ENCODE measurements around the gene GBE1. TPM values are rescaled to one million over a fixed set of nuclear protein-coding genes. Genes with fewer than 3 reads are reported as not detected.

The GBE1 gene
- total RNA-seq, 1 donor from 2014 or later: 24.6 TPM

DNA sequence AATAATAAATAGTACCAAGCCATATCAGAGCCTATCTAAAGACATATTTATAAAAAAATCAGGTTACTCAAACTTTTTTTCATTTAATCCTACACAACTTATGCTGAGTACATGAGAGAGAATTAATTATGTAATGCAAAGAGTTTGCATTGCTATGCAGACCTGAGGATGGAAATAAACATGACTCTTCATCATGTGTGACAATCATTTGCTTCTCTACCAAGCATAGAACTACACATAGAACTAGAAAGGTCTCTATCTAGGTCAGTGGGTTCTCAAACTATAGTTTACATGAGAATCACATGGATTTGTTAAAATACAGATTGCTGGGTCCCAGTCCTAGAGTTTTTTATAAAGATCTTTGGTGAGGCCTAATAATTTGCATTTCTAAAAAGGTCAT is 86.8 kb downstream of the GBE1 start:
- H3K4me1 Mint-ChIP-seq (ENCODE audit: low read depth): no peaks in the 10 kb centered on the region
- no peaks in the 10 kb centered on the region for H3K36me3 Mint-ChIP-seq (ENCODE audit: low read depth)
- no peaks in the 10 kb centered on the region for H3K9me3 Mint-ChIP-seq
- no peak overlapping the region for H3K27ac Mint-ChIP-seq
- H3K27me3 Mint-ChIP-seq (ENCODE audit: insufficient read depth): no peaks in the 10 kb centered on the region
- no peak overlapping the region for H3K4me3 Mint-ChIP-seq
- no peak for DNase-seq (ENCODE audit: low spot score)
- intact Hi-C loops (cut with micrococcal nuclease): no loop called here

DNA sequence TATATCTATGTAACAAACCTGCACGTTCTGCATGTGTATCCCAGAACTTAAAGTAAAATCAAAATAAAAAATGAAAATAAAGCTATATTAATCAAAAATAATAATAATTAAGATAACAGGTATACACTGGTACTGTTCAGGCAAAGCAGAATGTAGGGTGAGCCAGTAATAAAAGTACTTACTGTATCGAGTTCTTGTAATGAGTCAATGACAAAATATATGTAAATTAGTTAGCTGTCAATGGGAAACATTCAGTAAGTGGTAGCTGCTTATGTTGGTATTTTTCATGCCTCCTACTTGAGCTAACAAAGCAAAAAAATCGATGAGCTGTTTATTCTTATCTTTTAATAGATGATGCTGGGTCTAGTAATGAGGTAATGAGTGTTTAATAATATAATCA is 93.2 kb downstream of the GBE1 start:
- no peak overlapping the region for H3K27ac Mint-ChIP-seq
- intact Hi-C loops (cut with micrococcal nuclease): no loop called here
- no peaks in the 10 kb centered on the region for H3K9me3 Mint-ChIP-seq
- no peaks in the 10 kb centered on the region for H3K36me3 Mint-ChIP-seq (ENCODE audit: low read depth)
- no peak for DNase-seq (ENCODE audit: low spot score)
- H3K4me3 Mint-ChIP-seq: no peak overlapping the region
- no peaks in the 10 kb centered on the region for H3K27me3 Mint-ChIP-seq (ENCODE audit: insufficient read depth)
- H3K4me1 Mint-ChIP-seq (ENCODE audit: low read depth): no peaks in the 10 kb centered on the region

DNA sequence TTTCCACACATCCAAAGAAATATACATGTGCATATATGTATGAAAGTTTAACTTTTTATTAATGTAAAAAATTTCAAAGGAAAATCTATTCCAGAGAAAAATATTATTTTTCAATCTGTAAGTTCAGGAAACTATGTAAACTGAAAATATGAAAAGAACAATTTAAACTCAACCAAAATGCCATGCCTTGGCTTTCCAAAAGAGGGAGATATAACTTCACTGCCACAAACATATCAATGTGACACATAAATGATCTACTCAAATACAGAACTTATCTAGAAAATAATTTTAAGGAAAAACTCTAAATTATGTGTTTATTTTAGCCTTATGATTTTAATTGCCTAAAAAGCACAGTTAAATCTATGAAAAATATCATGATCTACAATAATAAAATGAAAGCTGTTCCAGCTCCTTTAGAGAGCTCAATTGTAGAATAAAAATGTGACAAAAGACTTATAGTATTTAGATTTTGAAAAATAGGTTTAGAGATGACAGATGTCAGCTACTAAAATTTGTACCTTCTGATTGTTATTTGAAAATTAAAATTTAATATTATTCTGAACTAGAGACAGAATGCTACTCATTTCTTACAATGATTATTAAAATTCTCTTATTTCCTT is 94.8 kb downstream of the GBE1 start:
- H3K36me3 Mint-ChIP-seq (ENCODE audit: low read depth): no peaks in the 10 kb centered on the region
- no peak overlapping the region for H3K4me3 Mint-ChIP-seq
- H3K27me3 Mint-ChIP-seq (ENCODE audit: insufficient read depth): no peaks in the 10 kb centered on the region
- H3K27ac Mint-ChIP-seq: no peak overlapping the region
- no peak for DNase-seq (ENCODE audit: low spot score)
- H3K9me3 Mint-ChIP-seq: no peaks in the 10 kb centered on the region
- H3K4me1 Mint-ChIP-seq (ENCODE audit: low read depth): no peaks in the 10 kb centered on the region
- intact Hi-C loops (cut with micrococcal nuclease): loop anchor here (1.0 kb wide), 1 partner anchor 244 kb away; no protein-coding TSS in a partner anchor

DNA sequence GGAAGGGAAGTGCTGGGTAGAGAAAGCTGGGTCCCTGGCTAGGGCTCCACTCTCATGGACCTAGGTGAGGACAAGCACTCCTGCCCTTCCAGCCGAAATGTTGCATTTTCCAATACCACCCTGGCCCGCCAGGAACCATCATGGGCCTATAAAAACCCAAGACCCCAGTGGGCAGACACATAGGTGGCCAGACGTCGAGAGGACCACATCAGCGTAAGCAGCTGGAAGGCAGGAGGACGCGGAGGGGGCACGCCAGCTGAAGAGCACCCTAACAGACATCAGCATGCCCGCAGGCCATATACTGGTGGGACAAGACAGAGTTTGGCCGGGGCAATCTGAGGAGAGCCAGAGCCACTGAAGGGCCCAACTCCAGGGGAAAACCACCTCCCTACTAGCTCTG is 98.3 kb downstream of the GBE1 start:
- no peaks in the 10 kb centered on the region for H3K36me3 Mint-ChIP-seq (ENCODE audit: low read depth)
- H3K4me3 Mint-ChIP-seq: no peak overlapping the region

DNA sequence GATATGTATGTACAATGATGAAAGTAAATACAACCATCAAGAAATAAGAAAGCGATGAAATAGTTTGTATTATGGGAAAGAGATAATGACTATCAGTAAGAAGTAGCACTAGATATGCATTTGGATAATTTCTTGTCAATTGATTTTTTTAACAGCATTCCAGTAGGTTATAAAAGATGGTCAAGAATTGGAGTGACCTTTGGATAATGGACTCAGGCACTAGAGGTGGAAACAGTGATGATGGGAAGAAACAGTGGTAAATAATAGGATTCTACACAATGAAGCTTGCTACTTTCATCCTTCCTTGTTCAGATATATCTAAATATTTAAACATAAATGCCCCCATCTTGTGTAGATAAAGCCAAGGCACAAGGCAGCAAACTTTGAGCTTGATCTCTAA is 101.4 kb downstream of the GBE1 start:
- intact Hi-C loops (cut with micrococcal nuclease): no loop called here
- H3K4me1 Mint-ChIP-seq (ENCODE audit: low read depth): no peaks in the 10 kb centered on the region
- no peaks in the 10 kb centered on the region for H3K27me3 Mint-ChIP-seq (ENCODE audit: insufficient read depth)
- H3K36me3 Mint-ChIP-seq (ENCODE audit: low read depth): no peaks in the 10 kb centered on the region
- no peak overlapping the region for H3K4me3 Mint-ChIP-seq
- no peak for DNase-seq (ENCODE audit: low spot score)
- H3K9me3 Mint-ChIP-seq: no peaks in the 10 kb centered on the region
- no peak overlapping the region for H3K27ac Mint-ChIP-seq

More for the DNA sequence above, 98.3 kb downstream of the GBE1 start:
- Mint-ChIP-seq H3K27me3 (ENCODE audit: insufficient read depth) (no peaks in the 10 kb centered on the region), H3K27ac (no peak overlapping the region), H3K9me3 (no peaks in the 10 kb centered on the region), H3K4me1 (ENCODE audit: low read depth) (no peaks in the 10 kb centered on the region)
- DNase-seq (ENCODE audit: low spot score): no peak
- intact Hi-C loops (cut with micrococcal nuclease): no loop called here

DNA sequence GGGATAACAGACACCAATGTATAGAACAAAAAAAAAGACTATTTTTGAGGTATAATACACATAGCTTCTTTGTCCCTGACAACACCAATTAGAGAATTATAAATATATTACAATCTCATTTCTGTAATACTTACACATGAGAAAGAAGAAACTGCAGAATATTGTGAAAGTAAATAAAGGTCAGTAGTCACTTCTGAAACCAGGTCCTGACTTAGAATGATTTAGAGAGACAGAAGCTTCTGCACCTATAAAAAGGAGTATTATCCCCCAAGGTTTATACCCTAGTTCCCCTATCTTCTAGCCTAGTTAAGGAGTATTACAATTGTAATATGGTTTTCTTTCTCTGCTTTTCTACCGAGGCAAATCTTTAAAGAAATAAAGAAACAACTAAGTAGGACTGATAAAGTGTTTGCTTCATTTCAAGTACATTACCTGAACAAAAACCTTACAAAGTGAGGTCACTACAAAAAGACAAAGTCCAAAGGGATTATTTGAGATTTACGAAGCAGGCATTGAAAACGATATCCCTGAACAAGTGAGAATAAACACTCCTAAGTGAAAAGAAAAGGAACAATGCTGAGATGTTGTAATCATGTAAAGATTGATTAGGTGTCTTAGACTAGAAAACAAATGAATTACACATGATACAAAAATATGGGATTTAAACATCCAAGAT is 103.0 kb downstream of the GBE1 start:
- Mint-ChIP-seq H3K27ac (no peak overlapping the region), H3K27me3 (ENCODE audit: insufficient read depth) (no peaks in the 10 kb centered on the region), H3K9me3 (no peaks in the 10 kb centered on the region), H3K4me3 (no peak overlapping the region), H3K4me1 (ENCODE audit: low read depth) (no peaks in the 10 kb centered on the region), H3K36me3 (ENCODE audit: low read depth) (no peaks in the 10 kb centered on the region)
- intact Hi-C loops (cut with micrococcal nuclease): no loop called here
- no peak for DNase-seq (ENCODE audit: low spot score)

DNA sequence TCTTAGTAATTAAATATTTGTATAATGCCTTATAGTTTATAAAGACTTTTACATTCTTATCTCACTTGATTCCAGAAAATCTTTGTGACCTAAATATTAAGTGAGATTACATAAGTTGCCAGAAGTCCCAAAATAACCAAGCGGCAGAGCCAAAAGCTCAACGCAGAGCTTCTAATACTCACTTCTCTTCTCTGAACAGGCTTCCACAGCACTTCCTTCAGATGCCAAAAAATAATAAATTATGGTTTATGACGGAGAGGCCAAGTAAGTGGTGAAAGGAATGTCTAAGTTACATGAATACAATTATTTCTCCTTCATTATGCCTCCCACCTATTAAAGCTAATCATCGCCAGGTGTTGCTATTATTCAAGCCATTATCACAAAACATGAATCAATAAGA is 110.3 kb downstream of the GBE1 start:
- Mint-ChIP-seq H3K36me3 (ENCODE audit: low read depth) (no peaks in the 10 kb centered on the region), H3K4me1 (ENCODE audit: low read depth) (no peaks in the 10 kb centered on the region), H3K27me3 (ENCODE audit: insufficient read depth) (no peaks in the 10 kb centered on the region), H3K4me3 (no peak overlapping the region), H3K27ac (no peak overlapping the region), H3K9me3 (no peaks in the 10 kb centered on the region)
- no peak for DNase-seq (ENCODE audit: low spot score)
- intact Hi-C loops (cut with micrococcal nuclease): no loop called here

DNA sequence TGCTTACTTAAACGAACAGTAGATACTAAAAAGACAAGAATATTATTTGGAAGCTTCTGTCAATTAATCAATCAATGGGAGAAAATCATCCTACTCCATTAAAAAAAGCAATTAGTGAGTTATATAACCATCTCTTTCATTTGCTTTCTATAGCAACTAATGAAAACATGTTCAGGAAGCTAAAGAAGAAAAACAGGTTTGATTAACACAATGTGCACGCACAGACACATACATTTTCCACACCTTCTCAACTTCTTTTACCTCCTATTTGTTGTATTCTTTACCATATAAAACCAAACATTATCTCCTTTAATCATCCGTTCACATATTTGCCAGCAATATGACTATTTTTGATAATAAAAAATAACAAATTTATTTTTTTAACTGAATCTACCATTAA is 111.3 kb downstream of the GBE1 start:
- Mint-ChIP-seq H3K27ac (no peak overlapping the region), H3K27me3 (ENCODE audit: insufficient read depth) (no peaks in the 10 kb centered on the region), H3K4me1 (ENCODE audit: low read depth) (no peaks in the 10 kb centered on the region), H3K4me3 (no peak overlapping the region), H3K9me3 (no peaks in the 10 kb centered on the region), H3K36me3 (ENCODE audit: low read depth) (no peaks in the 10 kb centered on the region)
- DNase-seq (ENCODE audit: low spot score): no peak
- intact Hi-C loops (cut with micrococcal nuclease): no loop called here

DNA sequence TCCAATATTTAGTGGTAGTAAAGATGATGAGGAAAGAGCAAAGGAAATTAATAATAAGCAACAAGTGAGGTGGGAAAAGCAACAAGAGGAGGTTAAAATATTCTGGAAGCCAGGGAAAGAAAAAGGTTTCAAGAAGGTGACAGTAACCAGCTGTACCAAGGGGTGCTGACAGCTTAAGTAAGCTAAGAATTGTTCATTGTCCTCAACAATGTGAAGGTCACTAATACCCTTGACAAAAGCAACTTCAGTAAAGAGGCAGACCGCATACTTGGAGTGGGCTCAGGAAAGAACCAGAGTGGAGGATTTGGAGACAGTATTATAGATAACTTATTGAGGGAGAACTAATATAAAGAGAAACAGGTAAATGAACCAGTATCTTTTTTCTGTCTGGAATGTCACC is 116.2 kb downstream of the GBE1 start:
- no peak overlapping the region for H3K27ac Mint-ChIP-seq
- no peak for DNase-seq (ENCODE audit: low spot score)
- no peaks in the 10 kb centered on the region for H3K36me3 Mint-ChIP-seq (ENCODE audit: low read depth)
- no peaks in the 10 kb centered on the region for H3K4me1 Mint-ChIP-seq (ENCODE audit: low read depth)
- intact Hi-C loops (cut with micrococcal nuclease): no loop called here
- no peak overlapping the region for H3K4me3 Mint-ChIP-seq
- H3K27me3 Mint-ChIP-seq (ENCODE audit: insufficient read depth): no peaks in the 10 kb centered on the region
- no peaks in the 10 kb centered on the region for H3K9me3 Mint-ChIP-seq

DNA sequence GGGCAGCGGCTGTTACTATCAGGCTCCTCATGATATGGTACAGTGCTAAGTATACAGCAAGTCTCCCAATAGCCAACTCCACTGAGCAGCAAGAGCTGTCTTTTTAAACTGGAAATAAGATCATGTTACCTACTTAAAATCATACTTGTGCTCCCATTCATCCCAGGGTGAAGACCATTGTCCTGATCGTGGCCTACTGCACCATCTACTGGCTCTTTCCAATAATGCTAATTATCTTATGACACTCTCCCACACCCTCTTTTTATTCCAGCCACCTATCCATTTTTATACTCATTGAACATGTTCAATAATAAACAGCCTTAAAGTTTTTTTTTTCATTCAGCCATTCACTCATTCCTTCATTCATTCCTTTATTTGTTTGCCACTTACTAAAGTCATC is 117.7 kb downstream of the GBE1 start:
- no peak overlapping the region for H3K4me3 Mint-ChIP-seq
- no peaks in the 10 kb centered on the region for H3K9me3 Mint-ChIP-seq
- H3K27me3 Mint-ChIP-seq (ENCODE audit: insufficient read depth): no peaks in the 10 kb centered on the region
- no peak overlapping the region for H3K27ac Mint-ChIP-seq
- intact Hi-C loops (cut with micrococcal nuclease): loop anchor here (5.0 kb wide), 2 partner anchors 61 to 151 kb away; no protein-coding TSS in a partner anchor
- H3K36me3 Mint-ChIP-seq (ENCODE audit: low read depth): no peaks in the 10 kb centered on the region
- no peaks in the 10 kb centered on the region for H3K4me1 Mint-ChIP-seq (ENCODE audit: low read depth)
- no peak for DNase-seq (ENCODE audit: low spot score)

DNA sequence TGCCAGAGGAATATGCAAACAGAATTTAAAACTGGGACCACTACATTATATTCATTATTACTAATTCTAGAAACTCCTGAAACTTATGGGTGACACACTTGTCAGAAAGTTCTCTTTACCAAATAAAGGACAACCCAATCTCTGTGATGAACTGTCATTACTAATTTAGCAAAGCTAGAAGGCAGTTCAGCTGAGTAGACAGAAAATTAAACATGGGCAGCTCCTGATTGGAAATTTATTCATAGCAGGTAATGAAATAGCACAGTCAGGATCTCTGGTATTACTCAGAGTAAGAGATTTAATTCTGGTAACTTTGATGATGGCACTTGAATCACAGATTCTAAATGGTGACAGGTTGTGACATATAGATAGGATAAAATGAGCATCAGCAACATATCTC is 123.0 kb downstream of the GBE1 start:
- Mint-ChIP-seq H3K27me3 (ENCODE audit: insufficient read depth) (no peaks in the 10 kb centered on the region), H3K36me3 (ENCODE audit: low read depth) (no peaks in the 10 kb centered on the region), H3K4me3 (no peak overlapping the region), H3K4me1 (ENCODE audit: low read depth) (no peaks in the 10 kb centered on the region), H3K27ac (no peak overlapping the region), H3K9me3 (no peaks in the 10 kb centered on the region)
- DNase-seq (ENCODE audit: low spot score): no peak
- intact Hi-C loops (cut with micrococcal nuclease): no loop called here

DNA sequence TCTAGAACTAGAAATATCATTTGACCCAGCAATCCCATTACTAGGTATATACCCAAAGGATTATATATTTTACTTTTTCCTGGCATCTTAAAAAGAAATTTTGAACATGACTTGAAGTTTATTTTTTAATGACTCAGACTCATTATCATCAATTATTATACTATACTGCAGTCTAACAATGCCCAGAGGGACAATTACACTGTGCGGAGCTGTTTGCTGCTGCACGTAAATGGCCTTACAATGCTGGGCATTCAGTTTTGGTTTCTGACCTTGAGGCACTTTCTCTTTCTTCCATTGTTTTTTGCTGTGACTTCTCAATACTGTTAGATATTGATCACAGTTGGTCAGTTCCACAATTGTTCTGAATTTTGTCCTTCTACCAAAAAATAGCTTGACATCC is 128.8 kb downstream of the GBE1 start:
- Mint-ChIP-seq H3K9me3 (no peaks in the 10 kb centered on the region), H3K4me3 (no peak overlapping the region), H3K4me1 (ENCODE audit: low read depth) (no peaks in the 10 kb centered on the region), H3K27me3 (ENCODE audit: insufficient read depth) (no peaks in the 10 kb centered on the region), H3K36me3 (ENCODE audit: low read depth) (peaks cover 12% of the 10 kb centered on the region), H3K27ac (no peak overlapping the region)
- intact Hi-C loops (cut with micrococcal nuclease): no loop called here
- DNase-seq (ENCODE audit: low spot score): no peak

DNA sequence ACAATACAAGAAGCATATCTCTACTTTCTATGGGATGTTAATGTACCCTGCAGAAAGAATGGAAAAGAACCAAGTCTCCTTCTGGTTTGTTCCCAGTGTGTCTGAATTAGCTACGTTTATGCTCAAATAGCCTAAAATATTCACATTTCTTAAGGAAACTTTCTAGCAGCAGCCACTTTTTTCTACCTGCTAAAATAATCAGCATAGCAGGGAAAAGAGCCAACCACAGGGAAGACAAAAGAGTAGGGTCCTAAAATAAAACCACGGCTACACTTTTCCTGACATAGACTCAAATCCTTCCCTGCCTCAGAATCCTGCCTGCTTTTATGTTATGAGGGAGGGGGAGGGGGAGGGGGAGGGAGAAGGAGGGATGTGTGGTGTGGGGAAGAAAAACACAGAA is 136.7 kb downstream of the GBE1 start:
- H3K9me3 Mint-ChIP-seq: no peaks in the 10 kb centered on the region
- H3K4me1 Mint-ChIP-seq (ENCODE audit: low read depth): no peaks in the 10 kb centered on the region
- intact Hi-C loops (cut with micrococcal nuclease): no loop called here
- peaks cover under 1% of the 10 kb centered on the region for H3K36me3 Mint-ChIP-seq (ENCODE audit: low read depth)
- H3K27me3 Mint-ChIP-seq (ENCODE audit: insufficient read depth): no peaks in the 10 kb centered on the region
- DNase-seq (ENCODE audit: low spot score): no peak
- H3K27ac Mint-ChIP-seq: no peak overlapping the region
- H3K4me3 Mint-ChIP-seq: no peak overlapping the region

DNA sequence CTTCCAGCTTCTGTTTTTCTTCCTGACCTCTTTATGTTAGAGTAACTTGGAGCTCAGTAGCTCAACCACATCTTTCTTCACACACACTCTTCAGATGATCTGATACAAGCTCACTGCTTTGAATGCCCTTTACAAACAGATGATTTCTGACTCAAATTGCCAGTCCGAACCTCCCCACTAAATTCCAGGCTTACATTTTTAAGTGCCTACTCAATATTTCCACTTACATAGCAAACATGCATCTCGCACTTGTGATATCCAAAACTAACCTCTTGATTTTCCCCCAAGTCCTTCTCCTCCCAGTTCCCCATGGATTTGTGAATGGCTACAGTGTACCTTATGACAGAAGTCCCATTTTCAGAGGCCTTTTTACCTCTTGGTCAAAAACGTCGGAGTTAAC is 139.1 kb downstream of the GBE1 start:
- intact Hi-C loops (cut with micrococcal nuclease): no loop called here
- Mint-ChIP-seq H3K27ac (no peak overlapping the region), H3K9me3 (no peaks in the 10 kb centered on the region), H3K4me1 (ENCODE audit: low read depth) (no peaks in the 10 kb centered on the region), H3K36me3 (ENCODE audit: low read depth) (no peaks in the 10 kb centered on the region), H3K4me3 (no peak overlapping the region), H3K27me3 (ENCODE audit: insufficient read depth) (no peaks in the 10 kb centered on the region)
- DNase-seq (ENCODE audit: low spot score): no peak

Measured in activated T-helper 1 cell treated with anti-CD3 and anti-CD28 coated beads, Interleukin-12 subunit alpha, Interleukin-12 subunit beta, Interleukin-2, Interleukin-4 antibody, amounts not matched to agents 30 ng/mL and 10 ng/mL and 1 ng/mL, durations not matched to agents 14 hours and 24 hours and 36 hours (primary cell).